Prostate gland (tissue), 2 donors: ENCODE data around the gene SRBD1.

ENCODE experiments used
- POLR2A ChIP-seq: fragments of 450-650 bp; IDR thresholded peaks from one replicate; pipeline ENCODE4 v1.6.1; 2016; ENCODE audit warnings: antibody characterized with exemption, mild to moderate bottlenecking
- POLR2AphosphoS5 ChIP-seq: sonication (generic); formaldehyde crosslinking; IDR thresholded peaks from one replicate; pipeline ENCODE4 v1.6.1; 2017; ENCODE audit warnings: antibody characterized with exemption
- TF ChIP-seq, protein P1 (sequence below), 4 experiments: fragments of 200-600 bp in 2 of 4; fragments of 450-650 bp in 2 of 4; sonication (generic) in 2 of 4; IDR thresholded peaks; 1 replicate in 3 of 4; 2 replicates in 1 of 4; pipeline ENCODE4 v1.5.1; 2016 to 2019; ENCODE audit warnings: antibody characterized with exemption in 4 of 4, mild to moderate bottlenecking in 2 of 4, moderate library complexity in 2 of 4

DNA sequence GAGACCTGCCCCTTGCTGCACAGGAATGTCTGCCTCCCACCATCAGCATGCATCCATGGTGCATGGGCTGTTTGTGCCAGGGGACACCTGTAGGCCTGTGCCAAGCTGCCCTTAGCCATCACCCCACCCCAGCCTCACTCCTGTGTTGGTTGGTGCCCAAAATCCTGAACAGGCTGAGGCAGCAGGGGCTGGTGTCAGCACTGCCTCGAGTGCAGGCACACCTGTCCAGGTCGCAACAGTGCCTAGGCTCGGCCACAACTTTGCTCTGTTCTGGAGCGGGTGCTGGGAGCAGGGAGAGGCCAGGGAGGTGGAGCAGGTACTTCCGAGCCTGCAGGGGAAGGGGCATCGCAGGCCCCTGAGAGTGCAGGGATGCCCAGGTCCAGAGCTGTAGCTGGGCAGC is 69.1 kb downstream of the SRBD1 start:
- TF ChIP-seq, protein P1, sequence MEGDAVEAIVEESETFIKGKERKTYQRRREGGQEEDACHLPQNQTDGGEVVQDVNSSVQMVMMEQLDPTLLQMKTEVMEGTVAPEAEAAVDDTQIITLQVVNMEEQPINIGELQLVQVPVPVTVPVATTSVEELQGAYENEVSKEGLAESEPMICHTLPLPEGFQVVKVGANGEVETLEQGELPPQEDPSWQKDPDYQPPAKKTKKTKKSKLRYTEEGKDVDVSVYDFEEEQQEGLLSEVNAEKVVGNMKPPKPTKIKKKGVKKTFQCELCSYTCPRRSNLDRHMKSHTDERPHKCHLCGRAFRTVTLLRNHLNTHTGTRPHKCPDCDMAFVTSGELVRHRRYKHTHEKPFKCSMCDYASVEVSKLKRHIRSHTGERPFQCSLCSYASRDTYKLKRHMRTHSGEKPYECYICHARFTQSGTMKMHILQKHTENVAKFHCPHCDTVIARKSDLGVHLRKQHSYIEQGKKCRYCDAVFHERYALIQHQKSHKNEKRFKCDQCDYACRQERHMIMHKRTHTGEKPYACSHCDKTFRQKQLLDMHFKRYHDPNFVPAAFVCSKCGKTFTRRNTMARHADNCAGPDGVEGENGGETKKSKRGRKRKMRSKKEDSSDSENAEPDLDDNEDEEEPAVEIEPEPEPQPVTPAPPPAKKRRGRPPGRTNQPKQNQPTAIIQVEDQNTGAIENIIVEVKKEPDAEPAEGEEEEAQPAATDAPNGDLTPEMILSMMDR (IDR thresholded peaks at IDR 0.05): no peak
- TF ChIP-seq POLR2AphosphoS5 (no peak), POLR2A (no peak)
